HG03575 (cell line): ENCODE data around the gene SKI.

Experiments
- ATAC-seq: cut with Tn5 transposase; IDR thresholded peaks from one replicate; pipeline ENCODE4 v1.9.1; 2021; ENCODE audit not compliant: unreplicated experiment, insufficient number of reproducible peaks, low FRiP score; ENCODE audit errors: extremely low read depth

SKI gene

DNA sequence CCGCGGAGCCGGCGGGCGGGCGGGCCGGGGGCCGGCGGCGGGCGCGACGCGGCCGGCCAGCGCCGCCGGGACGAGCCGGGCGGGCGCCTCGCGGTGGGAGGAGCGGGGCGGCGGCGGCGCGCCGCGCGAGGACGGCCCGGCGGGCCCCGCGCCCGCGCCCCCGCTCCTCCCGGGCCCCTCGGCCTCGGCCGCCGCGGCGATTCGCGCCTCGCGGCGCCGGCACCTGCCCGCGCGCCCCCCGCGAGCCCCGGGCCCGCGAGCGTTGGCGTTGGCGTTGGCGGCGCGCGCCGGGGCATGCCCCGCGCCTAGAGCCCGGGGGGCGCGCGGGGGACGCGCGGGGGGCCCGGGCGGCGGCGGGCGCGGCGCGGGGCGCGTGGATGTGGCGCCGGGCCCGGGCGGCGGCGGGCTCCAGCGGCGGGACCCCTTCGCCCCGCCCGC is at the start of gene SKI:
TSS of gene SKI (plus strand) at position 163 of the 438 bp plus-strand sequence. CDS start 448 bp downstream, outside the sequence.
- no peak for ATAC-seq

DNA sequence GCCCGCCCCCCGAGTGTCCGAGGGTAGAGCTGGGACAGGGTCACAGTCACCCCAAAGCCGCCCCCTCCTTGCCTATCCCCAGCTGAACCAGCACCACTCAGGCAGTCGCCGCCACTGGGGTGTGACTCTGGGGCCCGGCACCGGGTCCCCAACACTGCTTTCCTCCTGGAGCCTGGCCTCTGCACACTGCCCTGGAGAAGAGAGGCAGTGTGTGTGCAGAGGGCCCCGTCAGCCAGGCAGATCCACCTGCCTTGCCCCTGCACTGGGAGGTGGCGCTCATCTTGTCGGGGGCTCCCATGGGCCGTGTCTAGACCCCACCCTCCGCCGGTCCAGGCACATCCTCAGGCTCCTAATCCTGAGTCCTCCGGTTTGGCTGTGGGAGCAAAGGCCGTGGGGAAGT is 49.2 kb upstream of the SKI start:
- ATAC-seq, result no peak

DNA sequence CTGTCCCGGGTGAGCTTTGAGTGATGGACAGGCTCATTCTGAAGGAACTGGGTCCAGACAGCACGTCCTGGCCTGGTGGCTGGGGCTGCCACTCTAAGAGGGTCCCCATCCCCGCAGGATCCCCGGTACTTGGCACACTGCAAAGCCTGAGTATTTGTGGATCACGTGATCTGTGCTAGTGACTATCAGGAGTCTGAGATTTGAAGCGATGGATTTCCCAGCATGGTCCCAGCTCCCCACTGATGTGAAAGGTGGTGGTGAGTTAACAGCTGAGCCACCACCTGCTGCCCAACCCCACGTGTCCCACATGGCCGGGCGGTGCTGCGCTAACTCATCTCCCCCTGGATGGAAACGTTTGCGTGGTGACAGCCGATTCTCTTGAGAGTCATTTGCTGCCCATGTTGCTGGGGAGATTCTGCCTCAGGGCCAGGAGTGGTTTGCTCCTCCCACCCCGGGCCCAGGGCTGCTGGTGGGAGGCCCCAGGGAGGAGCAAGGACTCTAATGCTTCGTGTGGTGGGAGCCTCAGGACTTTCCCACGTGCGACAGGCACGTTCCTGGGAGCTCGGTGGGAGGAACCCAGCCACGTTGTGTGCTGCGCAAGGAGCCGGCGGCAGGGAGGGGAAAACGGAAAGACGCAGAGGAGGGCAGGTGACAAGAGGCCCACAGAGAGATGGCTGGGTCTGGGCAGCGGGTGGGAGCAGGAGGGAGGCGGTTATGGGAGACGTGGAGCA is 48.7 kb upstream of the SKI start:
- ATAC-seq, result no peak

- no peak for ATAC-seq
Observed at GRCh38 chr1:2180297-2181245, 47.5 kb upstream of the SKI start.

DNA sequence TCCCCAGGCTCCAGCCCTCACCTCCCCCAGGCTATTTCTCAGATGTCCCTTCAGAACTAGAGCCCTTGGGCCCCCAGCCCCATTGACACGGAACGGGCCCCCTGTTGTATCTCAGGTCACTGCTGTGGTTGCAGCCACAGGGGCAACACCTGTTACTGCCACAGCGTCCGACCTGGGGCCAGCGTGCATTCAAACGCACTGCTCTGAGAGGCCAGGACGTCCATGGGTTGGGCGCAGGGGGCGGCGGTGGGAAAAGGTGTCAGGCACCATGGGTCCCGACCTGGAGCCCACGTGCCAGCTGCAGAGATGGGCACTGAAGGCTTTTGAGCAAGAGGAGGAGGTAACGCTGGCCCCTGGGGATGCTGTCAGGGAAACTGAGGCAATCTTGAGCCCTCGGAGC is 46.8 kb upstream of the SKI start:
- no peak for ATAC-seq

DNA sequence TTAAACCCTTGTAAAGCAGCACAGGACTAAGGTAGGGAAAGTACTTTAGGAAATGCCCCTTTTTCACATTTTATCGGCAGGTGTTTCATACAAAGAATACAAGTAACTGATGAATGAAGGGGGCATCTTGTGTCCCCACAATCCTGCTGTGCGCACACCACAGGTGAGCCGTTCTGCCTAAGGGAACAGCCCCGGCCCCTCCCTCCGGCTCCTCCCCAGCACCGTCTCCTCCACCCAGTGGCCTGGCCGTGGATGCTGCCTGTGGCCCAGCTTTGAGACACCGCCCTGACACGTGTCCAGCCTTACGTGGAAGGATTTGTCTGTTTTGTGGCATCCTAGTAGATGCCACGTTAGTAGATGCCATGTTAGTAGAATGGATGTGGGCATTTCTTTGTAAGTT is 46.4 kb upstream of the SKI start:
- no peak for ATAC-seq

DNA sequence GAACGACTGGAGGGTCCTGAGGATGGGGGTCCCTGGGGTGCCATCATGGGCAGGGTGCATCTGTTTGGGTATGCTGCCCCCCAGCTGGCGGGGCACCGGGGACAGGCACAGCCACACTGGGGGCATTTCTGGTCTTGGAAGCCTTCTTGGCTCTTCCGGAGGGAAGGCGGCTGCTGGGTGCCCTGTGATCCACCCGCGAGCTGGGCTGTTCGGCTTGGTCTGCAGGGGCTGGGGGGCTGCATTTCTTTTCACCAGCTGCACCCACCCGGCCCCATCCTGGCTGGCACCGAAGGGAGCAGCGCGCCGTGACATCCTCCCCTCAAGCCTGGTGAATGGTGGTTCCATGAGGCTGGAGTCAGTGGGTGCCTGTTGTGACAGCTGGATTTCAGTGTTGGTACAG is 45.7 kb upstream of the SKI start:
- ATAC-seq, result no peak

GRCh38 chr1:2183937-2184334 is 44.2 kb upstream of the SKI start:
- no peak for ATAC-seq

- ATAC-seq, result no peak
Observed at GRCh38 chr1:2184531-2184930, 43.6 kb upstream of the SKI start.

DNA sequence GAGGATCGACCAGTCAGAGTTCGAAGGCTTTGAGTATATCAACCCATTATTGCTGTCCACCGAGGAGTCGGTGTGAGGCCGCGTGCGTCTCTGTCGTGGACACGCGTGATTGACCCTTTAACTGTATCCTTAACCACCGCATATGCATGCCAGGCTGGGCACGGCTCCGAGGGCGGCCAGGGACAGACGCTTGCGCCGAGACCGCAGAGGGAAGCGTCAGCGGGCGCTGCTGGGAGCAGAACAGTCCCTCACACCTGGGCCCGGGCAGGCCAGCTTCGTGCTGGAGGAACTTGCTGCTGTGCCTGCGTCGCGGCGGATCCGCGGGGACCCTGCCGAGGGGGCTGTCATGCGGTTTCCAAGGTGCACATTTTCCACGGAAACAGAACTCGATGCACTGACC is 43.2 kb upstream of the SKI start:
- no peak for ATAC-seq

GRCh38 chr1:2185880-2186855 is 42.0 kb upstream of the SKI start:
- ATAC-seq, result no peak

GRCh38 chr1:2186901-2187300 is 41.2 kb upstream of the SKI start:
- ATAC-seq, result no peak

DNA sequence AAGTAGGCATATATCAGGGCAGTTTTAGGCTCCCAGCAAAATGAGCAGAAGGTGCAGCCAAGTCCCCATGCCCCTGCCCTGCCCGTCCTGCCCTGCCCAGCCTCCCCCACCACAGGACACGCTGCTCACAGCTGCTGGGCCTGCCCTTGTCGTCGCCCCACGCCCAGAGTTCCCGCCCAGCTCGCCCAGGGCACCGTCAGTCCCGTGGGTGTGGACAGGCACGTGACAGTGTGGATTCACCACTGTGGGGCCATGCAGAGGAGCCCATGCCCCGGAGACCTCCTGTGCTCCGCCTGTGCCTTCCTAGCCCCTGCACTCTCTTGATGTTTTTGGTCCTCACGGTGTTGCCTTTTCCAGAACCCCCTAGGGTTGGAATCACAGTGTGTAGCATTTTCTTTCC is 40.5 kb upstream of the SKI start:
- no peak for ATAC-seq

GRCh38 chr1:2188336-2188735 is 39.8 kb upstream of the SKI start:
- no peak for ATAC-seq

GRCh38 chr1:2189459-2190425 is 38.4 kb upstream of the SKI start:
- ATAC-seq, result no peak

GRCh38 chr1:2190491-2190976 is 37.6 kb upstream of the SKI start:
- ATAC-seq, result no peak

DNA sequence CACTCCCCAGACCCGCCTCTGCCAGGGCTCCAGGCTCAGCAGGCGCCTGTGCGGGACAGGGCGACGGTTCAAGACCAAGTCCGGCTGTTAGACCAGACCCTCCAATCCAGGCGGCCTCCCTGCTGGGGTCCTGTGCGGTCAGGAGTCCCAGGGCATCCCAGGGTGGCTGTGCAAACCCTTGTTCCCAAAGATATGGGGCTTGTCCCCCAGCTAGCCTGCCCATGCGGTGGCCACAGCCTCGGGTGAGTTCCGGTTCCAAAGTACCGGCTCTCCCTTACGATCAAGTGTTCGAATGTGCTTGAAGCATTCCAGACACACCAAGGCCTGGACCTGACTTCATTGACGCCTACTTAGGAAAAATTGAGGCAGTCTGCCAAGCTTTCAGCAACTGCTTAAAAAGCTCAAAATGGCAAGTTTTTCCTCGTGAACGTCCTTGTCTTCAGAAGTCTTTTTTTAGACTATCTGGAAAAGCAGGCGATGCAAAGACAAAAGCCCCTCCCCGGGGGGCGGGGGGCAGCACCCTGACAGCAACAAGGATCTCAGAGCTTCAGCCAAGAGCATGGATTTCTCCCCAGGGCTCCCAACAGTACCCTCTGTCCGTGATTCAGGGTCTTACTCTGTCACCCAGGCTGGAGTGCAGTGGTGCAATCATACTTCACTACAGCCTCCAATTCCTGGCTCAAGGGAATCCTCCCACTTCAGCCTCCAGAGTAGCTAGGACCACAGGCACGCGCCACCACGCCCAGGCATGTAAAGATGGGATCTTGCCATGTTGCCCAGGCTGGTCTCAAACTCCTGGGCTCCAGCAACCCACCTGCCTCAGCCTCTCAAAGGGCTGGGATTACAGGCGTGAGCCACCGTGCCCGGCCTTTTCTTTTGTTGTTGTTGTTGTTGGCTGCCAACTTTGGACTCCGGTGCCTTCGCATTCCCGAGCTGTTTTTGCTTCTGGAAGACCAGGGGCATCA is 35.8 kb upstream of the SKI start:
- no peak for ATAC-seq
